Activated T-helper 1 cell treated with anti-CD3 and anti-CD28 coated beads, Interleukin-12 subunit alpha, Interleukin-12 subunit beta, Interleukin-2, Interleukin-4 antibody, amounts not matched to agents 30 ng/mL and 10 ng/mL and 1 ng/mL, durations not matched to agents 14 hours and 24 hours and 36 hours (primary cell): ENCODE results near the gene OR2V1. TPM values are rescaled to one million over a fixed set of nuclear protein-coding genes. Genes with fewer than 3 reads are reported as not detected.
"Not testable (repeated sequence)": the region's sequence is repeated elsewhere in the genome, so short reads cannot be mapped to it uniquely, and the experiment has no call there.

ENCODE experiments used
- DNase-seq: peaks from one replicate; pipeline ENCODE4 v3.0.0; 2021; ENCODE audit warnings: low spot score
- H3K27ac Mint-ChIP-seq: one replicate; pipeline ENCODE4 v1.8.0; 2021; ENCODE audit warnings: mild to moderate bottlenecking, mixed read lengths
- H3K27me3 Mint-ChIP-seq: one replicate; pipeline ENCODE4 v1.8.0; 2022; ENCODE audit warnings: mild to moderate bottlenecking, moderate library complexity, mixed read lengths; ENCODE audit not compliant: insufficient read depth
- H3K36me3 Mint-ChIP-seq: one replicate; pipeline ENCODE4 v1.8.0; 2021; ENCODE audit warnings: low read depth, mixed read lengths
- H3K4me1 Mint-ChIP-seq: one replicate; pipeline ENCODE4 v1.8.0; 2021; ENCODE audit warnings: low read depth, mixed read lengths
- H3K4me3 Mint-ChIP-seq: one replicate; pipeline ENCODE4 v1.8.0; 2021; ENCODE audit warnings: mild to moderate bottlenecking, moderate library complexity, mixed read lengths
- H3K9me3 Mint-ChIP-seq: one replicate; pipeline ENCODE4 v1.8.0; 2021; ENCODE audit warnings: mixed read lengths
- intact Hi-C: fragments of 100-400 bp; cut with micrococcal nuclease; formaldehyde crosslinking; loops from one replicate; pipeline ENCODE4 v1.15.1; 2024
- total RNA-seq: library from RNA; stranded (reverse); gene quantifications from 2 replicates; pipeline ENCODE4 v1.2.3, GENCODE V29; 2022

OR2V1 gene
- total RNA-seq, 1 donor from 2014 or later, result not detected

- H3K36me3 Mint-ChIP-seq, result peaks cover 2% of the 10 kb centered on the region
- H3K27me3 Mint-ChIP-seq, result peaks cover 51% of the 10 kb centered on the region
- H3K4me3 Mint-ChIP-seq, result peak overlapping the region; percentile 20
- intact Hi-C loops, result loop anchor here (5.0 to 10.0 kb wide), 2 partner anchors 57 to 60 kb away; no protein-coding TSS in a partner anchor
- no peak overlapping the region for H3K27ac Mint-ChIP-seq
- peaks cover 8% of the 10 kb centered on the region for H3K4me1 Mint-ChIP-seq
- no peaks in the 10 kb centered on the region for H3K9me3 Mint-ChIP-seq
- no peak for DNase-seq
Measured at GRCh38 chr5:181114844-181115778, 15.9 kb downstream of the OR2V1 start.

- H3K27ac Mint-ChIP-seq, result no peak overlapping the region
- no peaks in the 10 kb centered on the region for H3K9me3 Mint-ChIP-seq
- H3K4me1 Mint-ChIP-seq, result peaks cover 8% of the 10 kb centered on the region
- no peak for DNase-seq
- H3K27me3 Mint-ChIP-seq, result peaks cover 51% of the 10 kb centered on the region
- H3K36me3 Mint-ChIP-seq, result peaks cover 2% of the 10 kb centered on the region
- no peak overlapping the region for H3K4me3 Mint-ChIP-seq
- intact Hi-C loops, result loop anchor here (10.0 kb wide), 1 partner anchor 60 kb away; no protein-coding TSS in a partner anchor
Measured at GRCh38 chr5:181114284-181114843, 16.6 kb downstream of the OR2V1 start.

- not testable (repeated sequence) for H3K4me3 Mint-ChIP-seq, H3K27ac Mint-ChIP-seq, H3K36me3 Mint-ChIP-seq, DNase-seq, H3K9me3 Mint-ChIP-seq, H3K4me1 Mint-ChIP-seq
- intact Hi-C loops, result loop anchor here (10.0 kb wide), 1 partner anchor 59 kb away; no protein-coding TSS in a partner anchor
- peaks cover 51% of the 10 kb centered on the region for H3K27me3 Mint-ChIP-seq
Measured at GRCh38 chr5:181113572-181113971, 17.4 kb downstream of the OR2V1 start.

- H3K27ac Mint-ChIP-seq, result no peak overlapping the region
- H3K27me3 Mint-ChIP-seq, result peaks cover 46% of the 10 kb centered on the region
- H3K4me3 Mint-ChIP-seq, result no peak overlapping the region
- intact Hi-C loops, result loop anchor here (10.0 kb wide), 1 partner anchor 58 kb away; no protein-coding TSS in a partner anchor
- H3K4me1 Mint-ChIP-seq, result peaks cover 8% of the 10 kb centered on the region
- no peak for DNase-seq
- H3K9me3 Mint-ChIP-seq, result no peaks in the 10 kb centered on the region
- peaks cover 2% of the 10 kb centered on the region for H3K36me3 Mint-ChIP-seq
Measured at GRCh38 chr5:181112476-181112875, 18.5 kb downstream of the OR2V1 start.

GRCh38 chr5:181111010-181111409 lies 20.0 kb downstream of the OR2V1 start:
- Mint-ChIP-seq H3K4me3 (no peak overlapping the region), H3K4me1 (peaks cover 8% of the 10 kb centered on the region), H3K9me3 (no peaks in the 10 kb centered on the region), H3K27ac (no peak overlapping the region), H3K36me3 (no peaks in the 10 kb centered on the region), H3K27me3 (peaks cover 39% of the 10 kb centered on the region)
- intact Hi-C loops, result loop anchor here (10.0 kb wide), 1 partner anchor 56 kb away; no protein-coding TSS in a partner anchor
- no peak for DNase-seq

- no peak for DNase-seq
- Mint-ChIP-seq H3K36me3 (no peaks in the 10 kb centered on the region), H3K27me3 (peaks cover 26% of the 10 kb centered on the region), H3K4me3 (no peak overlapping the region), H3K27ac (no peak overlapping the region), H3K4me1 (no peaks in the 10 kb centered on the region), H3K9me3 (no peaks in the 10 kb centered on the region)
- intact Hi-C loops, result loop anchor here (10.0 kb wide), 1 partner anchor 55 kb away; no protein-coding TSS in a partner anchor
Measured at GRCh38 chr5:181109489-181110013, 21.4 kb downstream of the OR2V1 start.

- no peak for DNase-seq
- peaks cover 4% of the 10 kb centered on the region for H3K4me1 Mint-ChIP-seq
- H3K9me3 Mint-ChIP-seq, result no peaks in the 10 kb centered on the region
- no peaks in the 10 kb centered on the region for H3K36me3 Mint-ChIP-seq
- no peak overlapping the region for H3K4me3 Mint-ChIP-seq
- no peak overlapping the region for H3K27ac Mint-ChIP-seq
- intact Hi-C loops, result no loop called here
- peaks cover 27% of the 10 kb centered on the region for H3K27me3 Mint-ChIP-seq
Measured at GRCh38 chr5:181108578-181109165, 22.3 kb downstream of the OR2V1 start.

GRCh38 chr5:181107699-181108098 lies 23.3 kb downstream of the OR2V1 start:
- intact Hi-C loops, result no loop called here
- DNase-seq, result no peak
- H3K27me3 Mint-ChIP-seq, result peaks cover 25% of the 10 kb centered on the region

GRCh38 chr5:181105391-181106025 lies 25.5 kb downstream of the OR2V1 start:
- Mint-ChIP-seq H3K27me3 (peaks cover 18% of the 10 kb centered on the region), H3K36me3 (no peaks in the 10 kb centered on the region), H3K27ac (no peak overlapping the region), H3K9me3 (no peaks in the 10 kb centered on the region), H3K4me3 (no peak overlapping the region), H3K4me1 (peaks cover 4% of the 10 kb centered on the region)
- no peak for DNase-seq
- intact Hi-C loops, result no loop called here

More at GRCh38 chr5:181107699-181108098, 23.3 kb downstream of the OR2V1 start:
- Mint-ChIP-seq H3K36me3 (no peaks in the 10 kb centered on the region), H3K27ac (no peak overlapping the region), H3K4me1 (peaks cover 4% of the 10 kb centered on the region), H3K4me3 (no peak overlapping the region), H3K9me3 (no peaks in the 10 kb centered on the region)

GRCh38 chr5:181104606-181105390 lies 26.2 kb downstream of the OR2V1 start:
- H3K4me3 Mint-ChIP-seq, H3K4me1 Mint-ChIP-seq, DNase-seq, H3K9me3 Mint-ChIP-seq, intact Hi-C loops, H3K27ac Mint-ChIP-seq, H3K36me3 Mint-ChIP-seq: not testable (repeated sequence)
- H3K27me3 Mint-ChIP-seq, result peaks cover 22% of the 10 kb centered on the region

GRCh38 chr5:181104259-181104568 lies 26.8 kb downstream of the OR2V1 start:
- H3K27me3 Mint-ChIP-seq, result peaks cover 28% of the 10 kb centered on the region
- H3K27ac Mint-ChIP-seq, result peak overlapping the region; percentile 76
- H3K9me3 Mint-ChIP-seq, DNase-seq, H3K4me1 Mint-ChIP-seq, H3K36me3 Mint-ChIP-seq, intact Hi-C loops: not testable (repeated sequence)
- H3K4me3 Mint-ChIP-seq, result peak overlapping the region; percentile 57
